Loucy (cell line): ENCODE measurements around the gene LRRC28.

ENCODE experiments used
- H2AFZ ChIP-seq: fragments of 200-600 bp; sonication (generic); 2 replicates; pipeline ENCODE4 v1.6.0; 2016; ENCODE audit warnings: antibody characterized with exemption, mild to moderate bottlenecking, low read length, moderate library complexity
- H3F3A ChIP-seq: fragments of 200-600 bp; 2 replicates; pipeline ENCODE4 v1.6.0; 2016; ENCODE audit warnings: antibody characterized with exemption, low read depth, mild to moderate bottlenecking
- H3K27me3 ChIP-seq: fragments of 200-600 bp; sonication (generic); 2 replicates; pipeline ENCODE4 v1.6.1; 2014; ENCODE audit warnings: low read length, mild to moderate bottlenecking; ENCODE audit not compliant: insufficient read depth, poor library complexity, severe bottlenecking
- H3K36me3 ChIP-seq: fragments of 200-600 bp; sonication (generic); 2 replicates; pipeline ENCODE4 v1.6.1; 2016; ENCODE audit warnings: low read length; ENCODE audit not compliant: insufficient read depth
- H3K4me1 ChIP-seq: fragments of 200-600 bp; sonication (generic); 2 replicates; pipeline ENCODE4 v1.5.1; 2014; ENCODE audit warnings: low read length, mild to moderate bottlenecking; ENCODE audit not compliant: insufficient read depth, poor library complexity, severe bottlenecking
- H3K4me2 ChIP-seq: fragments of 200-600 bp; sonication (generic); 2 replicates; pipeline ENCODE4 v1.6.0; 2014; ENCODE audit warnings: antibody characterized with exemption, low read length, low read depth, mild to moderate bottlenecking; ENCODE audit not compliant: poor library complexity, severe bottlenecking
- H3K4me3 ChIP-seq: fragments of 200-600 bp; sonication (generic); 2 replicates; pipeline ENCODE4 v1.5.1; 2014; ENCODE audit warnings: low read length, mild to moderate bottlenecking, mixed read lengths; ENCODE audit not compliant: poor library complexity, severe bottlenecking
- H3K79me2 ChIP-seq: fragments of 200-600 bp; sonication (generic); 2 replicates; pipeline ENCODE4 v1.6.1; 2014; ENCODE audit warnings: low read length; ENCODE audit not compliant: insufficient read depth
- H3K9ac ChIP-seq: fragments of 200-600 bp; sonication (generic); 2 replicates; pipeline ENCODE4 v1.6.0; 2014; ENCODE audit warnings: mild to moderate bottlenecking, low read depth, low read length, moderate library complexity; ENCODE audit not compliant: poor library complexity, severe bottlenecking
- H3K9me2 ChIP-seq: fragments of 200-600 bp; sonication (generic); replicated peaks from 2 replicates; pipeline ENCODE4 v1.6.1; 2016; ENCODE audit warnings: low read depth, low read length, mixed read lengths
- H3K9me3 ChIP-seq: fragments of 200-600 bp; sonication (generic); 2 replicates; pipeline ENCODE4 v1.6.1; 2014; ENCODE audit warnings: mild to moderate bottlenecking, antibody characterized with exemption, low read length, low read depth; ENCODE audit not compliant: insufficient read depth
- H4K20me1 ChIP-seq: fragments of 200-600 bp; sonication (generic); 2 replicates; pipeline ENCODE4 v1.6.0; 2014; ENCODE audit warnings: antibody characterized with exemption, low read length, mild to moderate bottlenecking; ENCODE audit not compliant: insufficient read depth, poor library complexity, severe bottlenecking
- EZH2phosphoT487 ChIP-seq: fragments of 200-600 bp; IDR thresholded peaks from 2 replicates; pipeline ENCODE4 v1.6.1; 2018; ENCODE audit warnings: antibody characterized with exemption, mild to moderate bottlenecking, moderate library complexity, borderline replicate concordance
- TF ChIP-seq, protein P1 (sequence below): fragments of 200-600 bp; sonication (generic); conservative IDR thresholded peaks from 2 replicates; pipeline ENCODE4 v1.5.1; 2014; ENCODE audit warnings: mild to moderate bottlenecking, antibody characterized with exemption, low read length

Gene LRRC28

GRCh38 chr15:99209326-99209725 is 42.0 kb upstream of the LRRC28 start:
- no peaks in the 10 kb centered on the region for H3K9me2 ChIP-seq
- no peak overlapping the region for H3K9ac ChIP-seq
- H3F3A ChIP-seq = no peaks in the 10 kb centered on the region
- no peaks in the 10 kb centered on the region for H4K20me1 ChIP-seq
- no peaks in the 10 kb centered on the region for H3K4me1 ChIP-seq
- TF ChIP-seq, protein P1, sequence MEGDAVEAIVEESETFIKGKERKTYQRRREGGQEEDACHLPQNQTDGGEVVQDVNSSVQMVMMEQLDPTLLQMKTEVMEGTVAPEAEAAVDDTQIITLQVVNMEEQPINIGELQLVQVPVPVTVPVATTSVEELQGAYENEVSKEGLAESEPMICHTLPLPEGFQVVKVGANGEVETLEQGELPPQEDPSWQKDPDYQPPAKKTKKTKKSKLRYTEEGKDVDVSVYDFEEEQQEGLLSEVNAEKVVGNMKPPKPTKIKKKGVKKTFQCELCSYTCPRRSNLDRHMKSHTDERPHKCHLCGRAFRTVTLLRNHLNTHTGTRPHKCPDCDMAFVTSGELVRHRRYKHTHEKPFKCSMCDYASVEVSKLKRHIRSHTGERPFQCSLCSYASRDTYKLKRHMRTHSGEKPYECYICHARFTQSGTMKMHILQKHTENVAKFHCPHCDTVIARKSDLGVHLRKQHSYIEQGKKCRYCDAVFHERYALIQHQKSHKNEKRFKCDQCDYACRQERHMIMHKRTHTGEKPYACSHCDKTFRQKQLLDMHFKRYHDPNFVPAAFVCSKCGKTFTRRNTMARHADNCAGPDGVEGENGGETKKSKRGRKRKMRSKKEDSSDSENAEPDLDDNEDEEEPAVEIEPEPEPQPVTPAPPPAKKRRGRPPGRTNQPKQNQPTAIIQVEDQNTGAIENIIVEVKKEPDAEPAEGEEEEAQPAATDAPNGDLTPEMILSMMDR = no peak
- TF ChIP-seq EZH2phosphoT487 = no peak
- H3K4me2 ChIP-seq = no peak overlapping the region
- H3K4me3 ChIP-seq = no peak overlapping the region
- no peaks in the 10 kb centered on the region for H3K79me2 ChIP-seq
- H3K36me3 ChIP-seq = no peaks in the 10 kb centered on the region
- no peak overlapping the region for H2AFZ ChIP-seq
- no peaks in the 10 kb centered on the region for H3K9me3 ChIP-seq
- H3K27me3 ChIP-seq = no peaks in the 10 kb centered on the region

GRCh38 chr15:99210334-99210733 is 40.9 kb upstream of the LRRC28 start:
- H3K27me3 ChIP-seq = no peaks in the 10 kb centered on the region
- no peaks in the 10 kb centered on the region for H3K36me3 ChIP-seq
- H3K9me2 ChIP-seq = no peaks in the 10 kb centered on the region
- no peaks in the 10 kb centered on the region for H3K4me1 ChIP-seq
- H3K79me2 ChIP-seq = no peaks in the 10 kb centered on the region
- H3K4me3 ChIP-seq = no peak overlapping the region
- no peaks in the 10 kb centered on the region for H4K20me1 ChIP-seq
- no peaks in the 10 kb centered on the region for H3F3A ChIP-seq
- H3K9me3 ChIP-seq = no peaks in the 10 kb centered on the region
- H3K4me2 ChIP-seq = no peak overlapping the region
- no peak overlapping the region for H2AFZ ChIP-seq
- TF ChIP-seq EZH2phosphoT487 = no peak
- TF ChIP-seq, protein P1 = no peak
- no peak overlapping the region for H3K9ac ChIP-seq

DNA sequence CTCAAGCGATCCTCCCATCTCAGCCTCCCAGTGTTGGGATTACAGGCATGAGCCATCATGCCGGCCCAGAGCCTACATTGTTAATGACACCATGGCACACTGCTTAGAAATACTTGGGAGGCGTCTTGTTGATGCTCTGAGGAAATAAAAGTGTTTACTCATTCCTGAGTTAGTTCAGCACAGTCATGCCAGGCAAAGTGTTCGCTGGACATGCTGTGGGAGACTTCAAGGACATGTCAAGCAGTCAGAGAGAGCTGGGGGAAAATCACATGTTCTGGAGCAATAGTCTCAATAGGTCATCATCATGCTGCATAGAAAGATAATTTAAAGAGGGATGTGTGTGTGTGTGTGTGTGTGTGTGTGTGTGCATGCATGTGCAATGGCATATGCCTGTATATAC is 39.4 kb upstream of the LRRC28 start:
- no peaks in the 10 kb centered on the region for H3K79me2 ChIP-seq
- H3K27me3 ChIP-seq = no peaks in the 10 kb centered on the region
- H3K9ac ChIP-seq = no peak overlapping the region
- no peaks in the 10 kb centered on the region for H3K4me1 ChIP-seq
- H3K36me3 ChIP-seq = no peaks in the 10 kb centered on the region
- no peaks in the 10 kb centered on the region for H3F3A ChIP-seq
- no peak for TF ChIP-seq EZH2phosphoT487
- TF ChIP-seq, protein P1 = no peak
- no peak overlapping the region for H3K4me3 ChIP-seq
- H3K9me2 ChIP-seq = no peaks in the 10 kb centered on the region
- no peak overlapping the region for H3K4me2 ChIP-seq
- H4K20me1 ChIP-seq = no peaks in the 10 kb centered on the region
- H3K9me3 ChIP-seq = no peaks in the 10 kb centered on the region
- H2AFZ ChIP-seq = no peak overlapping the region
